ENCODE results near the gene TRIM45.

DNA sequence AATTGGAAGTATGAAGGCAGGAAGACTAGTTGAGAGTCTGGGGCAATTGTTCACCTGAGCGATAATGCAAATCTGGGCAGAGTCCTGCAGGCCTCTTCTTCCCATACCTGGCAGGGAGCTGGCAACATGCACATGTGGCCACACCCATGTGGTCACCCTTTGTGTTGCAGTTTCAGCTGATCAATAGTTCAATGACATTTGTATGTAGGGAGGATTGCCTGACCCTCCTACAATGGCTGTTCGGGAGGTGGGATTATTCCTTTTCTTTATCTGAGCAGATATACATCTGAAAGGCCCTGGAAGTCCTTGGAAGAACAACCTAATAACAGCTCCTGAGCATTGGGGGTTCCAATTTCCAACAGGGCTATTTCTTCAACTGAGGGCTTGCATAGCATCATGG is 15.2 kb upstream of the TRIM45 start:
- TF ChIP-seq, protein P1, sequence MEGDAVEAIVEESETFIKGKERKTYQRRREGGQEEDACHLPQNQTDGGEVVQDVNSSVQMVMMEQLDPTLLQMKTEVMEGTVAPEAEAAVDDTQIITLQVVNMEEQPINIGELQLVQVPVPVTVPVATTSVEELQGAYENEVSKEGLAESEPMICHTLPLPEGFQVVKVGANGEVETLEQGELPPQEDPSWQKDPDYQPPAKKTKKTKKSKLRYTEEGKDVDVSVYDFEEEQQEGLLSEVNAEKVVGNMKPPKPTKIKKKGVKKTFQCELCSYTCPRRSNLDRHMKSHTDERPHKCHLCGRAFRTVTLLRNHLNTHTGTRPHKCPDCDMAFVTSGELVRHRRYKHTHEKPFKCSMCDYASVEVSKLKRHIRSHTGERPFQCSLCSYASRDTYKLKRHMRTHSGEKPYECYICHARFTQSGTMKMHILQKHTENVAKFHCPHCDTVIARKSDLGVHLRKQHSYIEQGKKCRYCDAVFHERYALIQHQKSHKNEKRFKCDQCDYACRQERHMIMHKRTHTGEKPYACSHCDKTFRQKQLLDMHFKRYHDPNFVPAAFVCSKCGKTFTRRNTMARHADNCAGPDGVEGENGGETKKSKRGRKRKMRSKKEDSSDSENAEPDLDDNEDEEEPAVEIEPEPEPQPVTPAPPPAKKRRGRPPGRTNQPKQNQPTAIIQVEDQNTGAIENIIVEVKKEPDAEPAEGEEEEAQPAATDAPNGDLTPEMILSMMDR (IDR thresholded peaks at IDR 0.05; ENCODE audit: insufficient read depth, low read depth, low read length): no peak
- no peak for TF ChIP-seq EZH2 (IDR thresholded peaks at IDR 0.05; ENCODE audit: insufficient read depth, low read length)

Data from astrocyte (in vitro differentiated cells and primary cell).